Measurements from ENCODE around the gene DNLZ.

- TF ChIP-seq CTCF (IDR thresholded peaks at IDR 0.05) (no peak), POLR2A (IDR thresholded peaks at IDR 0.05) (no peak)
These were observed 2.3 kb downstream of the DNLZ start for GRCh38 chr9:136361047-136361753.
